Activated CD8-positive, alpha-beta T cell treated with anti-CD3 and anti-CD28 coated beads for 36 hours (primary cell): Measurements from ENCODE around the gene SHH. TPM values are rescaled to one million over a fixed set of nuclear protein-coding genes. Genes with fewer than 3 reads are reported as not detected.

Experiments
- ATAC-seq: fragments of 200-7000 bp; cut with Tn5 transposase; one replicate; pipeline ENCODE4 v1.10.0; 2021; ENCODE audit warnings: mild to moderate bottlenecking, moderate library complexity
- CTCF ChIA-PET: fragments of 350-600 bp; sonication (Branson Sonifier 250); formaldehyde crosslinking; loops from one replicate; lab custom pipeline; 2021; ENCODE audit warnings: antibody characterized with exemption; lab: Charles Lee
- POLR2A ChIA-PET: fragments of 350-600 bp; sonication (Branson Sonifier 250); formaldehyde crosslinking; loops from one replicate; lab custom pipeline; 2021; ENCODE audit warnings: antibody characterized with exemption; lab: Charles Lee
- DNase-seq: peaks from one replicate; pipeline ENCODE4 v3.0.0-alpha.2; 2020
- H3K27ac Mint-ChIP-seq: one replicate; pipeline ENCODE4 v1.8.0; 2021; ENCODE audit warnings: mild to moderate bottlenecking, mixed read lengths
- H3K27me3 Mint-ChIP-seq: one replicate; pipeline ENCODE4 v1.8.0; 2021; ENCODE audit warnings: mixed read lengths
- H3K36me3 Mint-ChIP-seq: one replicate; pipeline ENCODE4 v1.8.0; 2021; ENCODE audit warnings: low read depth, mixed read lengths
- H3K4me1 Mint-ChIP-seq: one replicate; pipeline ENCODE4 v1.8.0; 2021; ENCODE audit warnings: low read depth, mixed read lengths
- H3K4me3 Mint-ChIP-seq: one replicate; pipeline ENCODE4 v1.8.0; 2021; ENCODE audit warnings: mild to moderate bottlenecking, moderate library complexity, mixed read lengths
- H3K9me3 Mint-ChIP-seq: one replicate; pipeline ENCODE4 v1.8.0; 2021; ENCODE audit warnings: mixed read lengths
- CTCF ChIP-seq: fragments of 200-600 bp; IDR thresholded peaks from one replicate; pipeline ENCODE4 v1.8.0; 2022; ENCODE audit warnings: antibody characterized with exemption, mild to moderate bottlenecking
- intact Hi-C: fragments of 100-400 bp; cut with micrococcal nuclease; formaldehyde crosslinking; loops from one replicate; pipeline ENCODE4 v1.10.0; 2022
- total RNA-seq, 2 experiments: library from RNA; stranded (reverse); gene quantifications; one replicate each; pipeline ENCODE4 v1.2.3, GENCODE V29; 2021

Gene SHH
- total RNA-seq, 2 experiments from 2014 or later = not detected

- H3K4me1 Mint-ChIP-seq = no peaks in the 10 kb centered on the region
- POLR2A ChIA-PET = no interaction called here
- H3K36me3 Mint-ChIP-seq = no peaks in the 10 kb centered on the region
- H3K9me3 Mint-ChIP-seq = no peaks in the 10 kb centered on the region
- H3K27ac Mint-ChIP-seq = no peak overlapping the region
- no peak for TF ChIP-seq CTCF
- no peak for ATAC-seq
- DNase-seq = no peak
- no peak overlapping the region for H3K4me3 Mint-ChIP-seq
- CTCF ChIA-PET = no interaction called here
- peaks cover 10% of the 10 kb centered on the region for H3K27me3 Mint-ChIP-seq
- intact Hi-C loops = no loop called here
Observed at GRCh38 chr7:155837126-155837479, 24.8 kb upstream of the SHH start.

- ChIA-PET POLR2A (no interaction called here), CTCF (interaction anchor here (0.6 kb wide), 1 partner anchor 638 kb away, joined by 4 read pairs; no protein-coding TSS in a partner anchor)
- peaks cover 10% of the 10 kb centered on the region for H3K27me3 Mint-ChIP-seq
- intact Hi-C loops = no loop called here
- H3K27ac Mint-ChIP-seq = no peak overlapping the region
- no peak for ATAC-seq
- no peak overlapping the region for H3K4me3 Mint-ChIP-seq
- no peaks in the 10 kb centered on the region for H3K9me3 Mint-ChIP-seq
- no peak for TF ChIP-seq CTCF
- H3K36me3 Mint-ChIP-seq = no peaks in the 10 kb centered on the region
- DNase-seq = no peak
- H3K4me1 Mint-ChIP-seq = no peaks in the 10 kb centered on the region
Observed at GRCh38 chr7:155836216-155837125, 24.2 kb upstream of the SHH start.

- intact Hi-C loops = no loop called here
- no peak for TF ChIP-seq CTCF
- no peak for ATAC-seq
- no peak for DNase-seq
- ChIA-PET CTCF (interaction anchor here (0.6 kb wide), 1 partner anchor 639 kb away, joined by 4 read pairs; no protein-coding TSS in a partner anchor), POLR2A (no interaction called here)
- Mint-ChIP-seq H3K27me3 (peaks cover 7% of the 10 kb centered on the region), H3K9me3 (no peaks in the 10 kb centered on the region), H3K36me3 (no peaks in the 10 kb centered on the region), H3K4me3 (no peak overlapping the region), H3K4me1 (no peaks in the 10 kb centered on the region), H3K27ac (no peak overlapping the region)
Observed at GRCh38 chr7:155835446-155836215, 23.4 kb upstream of the SHH start.

GRCh38 chr7:155834486-155835048, 22.3 kb upstream of the SHH start:
- H3K4me3 Mint-ChIP-seq = no peak overlapping the region
- ATAC-seq (no peak), DNase-seq (no peak)
- H3K27ac Mint-ChIP-seq = no peak overlapping the region
- CTCF ChIA-PET = no interaction called here
- H3K27me3 Mint-ChIP-seq = peaks cover 2% of the 10 kb centered on the region
- POLR2A ChIA-PET = no interaction called here
- H3K4me1 Mint-ChIP-seq = no peaks in the 10 kb centered on the region
- H3K9me3 Mint-ChIP-seq = no peaks in the 10 kb centered on the region
- TF ChIP-seq CTCF = no peak
- intact Hi-C loops = no loop called here
- H3K36me3 Mint-ChIP-seq = no peaks in the 10 kb centered on the region
